Measurements from ENCODE around the gene OR4C6.

Gene OR4C6

GRCh38 chr11:55661901-55662300 lies at the start of gene OR4C6:
Gene OR4C6, plus strand, starts transcription at chr11:55662201. Its CDS starts 2,966 bp downstream, at chr11:55665167.
- TF ChIP-seq EZH2phosphoT487 (conservative IDR thresholded peaks at IDR 0.05; ENCODE audit: low read length) (no peak), CTCF (IDR thresholded peaks at IDR 0.05; ENCODE audit: insufficient read depth, low read length, poor library complexity, severe bottlenecking) (no peak)
- Histone ChIP-seq H4K20me1 (ENCODE audit: low read depth, low read length) (no peaks in the 10 kb centered on the region), H3K27me3 (ENCODE audit: low read length) (no peaks in the 10 kb centered on the region), H3K9me2 (replicated peaks; ENCODE audit: insufficient read depth, low read length) (no peaks in the 10 kb centered on the region), H3K79me2 (ENCODE audit: insufficient read depth, low read length) (no peaks in the 10 kb centered on the region), H3K36me3 (ENCODE audit: low read length) (no peaks in the 10 kb centered on the region), H2AFZ (ENCODE audit: low read depth, low read length, severe bottlenecking) (no peak within 1 kb of the TSS), H3F3A (ENCODE audit: insufficient read depth) (no peaks in the 10 kb centered on the region), H3K4me2 (ENCODE audit: low read depth, low read length, poor library complexity, severe bottlenecking) (no peak within 1 kb of the TSS), H3K27ac (ENCODE audit: low read depth, low read length) (no peak within 1 kb of the TSS), H3K9me3 (ENCODE audit: insufficient read depth, low read length) (no peaks in the 10 kb centered on the region), H3K4me3 (ENCODE audit: insufficient read depth, low read length, poor library complexity, severe bottlenecking) (no peak within 1 kb of the TSS), H3K9ac (ENCODE audit: low read length) (no peak within 1 kb of the TSS)

GRCh38 chr11:55624531-55624930 lies 37.5 kb upstream of the OR4C6 start:
- H3K9me2 ChIP-seq (replicated peaks; ENCODE audit: insufficient read depth, low read length): no peaks in the 10 kb centered on the region
- no peak overlapping the region for H3K4me3 ChIP-seq (ENCODE audit: insufficient read depth, low read length, poor library complexity, severe bottlenecking)
- no peaks in the 10 kb centered on the region for H3K9me3 ChIP-seq (ENCODE audit: insufficient read depth, low read length)
- no peaks in the 10 kb centered on the region for H3K36me3 ChIP-seq (ENCODE audit: low read length)
- no peaks in the 10 kb centered on the region for H3F3A ChIP-seq (ENCODE audit: insufficient read depth)
- no peak overlapping the region for H3K4me2 ChIP-seq (ENCODE audit: low read depth, low read length, poor library complexity, severe bottlenecking)
- TF ChIP-seq CTCF (IDR thresholded peaks at IDR 0.05; ENCODE audit: insufficient read depth, low read length, poor library complexity, severe bottlenecking): no peak
- no peak for TF ChIP-seq EZH2phosphoT487 (conservative IDR thresholded peaks at IDR 0.05; ENCODE audit: low read length)
- no peak overlapping the region for H3K27ac ChIP-seq (ENCODE audit: low read depth, low read length)
- no peak overlapping the region for H2AFZ ChIP-seq (ENCODE audit: low read depth, low read length, severe bottlenecking)
- no peaks in the 10 kb centered on the region for H4K20me1 ChIP-seq (ENCODE audit: low read depth, low read length)
- H3K27me3 ChIP-seq (ENCODE audit: low read length): no peaks in the 10 kb centered on the region
- no peak overlapping the region for H3K9ac ChIP-seq (ENCODE audit: low read length)
- H3K79me2 ChIP-seq (ENCODE audit: insufficient read depth, low read length): no peaks in the 10 kb centered on the region

- Histone ChIP-seq H3K9me2 (replicated peaks; ENCODE audit: insufficient read depth, low read length) (no peaks in the 10 kb centered on the region), H3K4me2 (ENCODE audit: low read depth, low read length, poor library complexity, severe bottlenecking) (no peak within 1 kb of the TSS), H3F3A (ENCODE audit: insufficient read depth) (no peaks in the 10 kb centered on the region), H3K4me3 (ENCODE audit: insufficient read depth, low read length, poor library complexity, severe bottlenecking) (no peak within 1 kb of the TSS), H3K9me3 (ENCODE audit: insufficient read depth, low read length) (no peaks in the 10 kb centered on the region; the same call in 1 of the 2 replicates), H2AFZ (ENCODE audit: low read depth, low read length, severe bottlenecking) (no peak within 1 kb of the TSS), H3K27ac (ENCODE audit: low read depth, low read length) (no peak within 1 kb of the TSS), H3K9ac (ENCODE audit: low read length) (no peak within 1 kb of the TSS), H3K36me3 (ENCODE audit: low read length) (no peaks in the 10 kb centered on the region), H3K79me2 (ENCODE audit: insufficient read depth, low read length) (no peaks in the 10 kb centered on the region), H4K20me1 (ENCODE audit: low read depth, low read length) (no peaks in the 10 kb centered on the region), H3K27me3 (ENCODE audit: low read length) (no peaks in the 10 kb centered on the region)
- TF ChIP-seq EZH2phosphoT487 (conservative IDR thresholded peaks at IDR 0.05; ENCODE audit: low read length) (no peak), CTCF (IDR thresholded peaks at IDR 0.05; ENCODE audit: insufficient read depth, low read length, poor library complexity, severe bottlenecking) (no peak)
These were observed 27.2 kb upstream of the OR4C6 start, which contains the start of gene OR4P4 for GRCh38 chr11:55634813-55635212. Gene OR4P4, plus strand, starts transcription at chr11:55635113.
